Thyroid gland (tissue), 4 donors: ENCODE data around the gene UNC13D.

ENCODE experiments used
- POLR2A ChIP-seq, 2 donors: fragments of 450-650 bp; IDR thresholded peaks; one replicate each; pipeline ENCODE4 v1.6.1; 2017; ENCODE audit warnings: antibody characterized with exemption in 2 of 2, mild to moderate bottlenecking in 2 of 2, moderate library complexity in 1 of 2
- TF ChIP-seq, protein P1 (sequence below), 6 experiments: fragments of 200-600 bp in 3 of 6; fragments of 450-650 bp in 3 of 6; sonication (generic) in 3 of 6; IDR thresholded peaks; one replicate each; pipeline ENCODE4 v1.5.1; 2016 to 2019; ENCODE audit warnings: antibody characterized with exemption in 6 of 6, mild to moderate bottlenecking in 2 of 6, inconsistent platforms in 1 of 6, moderate library complexity in 1 of 6

DNA sequence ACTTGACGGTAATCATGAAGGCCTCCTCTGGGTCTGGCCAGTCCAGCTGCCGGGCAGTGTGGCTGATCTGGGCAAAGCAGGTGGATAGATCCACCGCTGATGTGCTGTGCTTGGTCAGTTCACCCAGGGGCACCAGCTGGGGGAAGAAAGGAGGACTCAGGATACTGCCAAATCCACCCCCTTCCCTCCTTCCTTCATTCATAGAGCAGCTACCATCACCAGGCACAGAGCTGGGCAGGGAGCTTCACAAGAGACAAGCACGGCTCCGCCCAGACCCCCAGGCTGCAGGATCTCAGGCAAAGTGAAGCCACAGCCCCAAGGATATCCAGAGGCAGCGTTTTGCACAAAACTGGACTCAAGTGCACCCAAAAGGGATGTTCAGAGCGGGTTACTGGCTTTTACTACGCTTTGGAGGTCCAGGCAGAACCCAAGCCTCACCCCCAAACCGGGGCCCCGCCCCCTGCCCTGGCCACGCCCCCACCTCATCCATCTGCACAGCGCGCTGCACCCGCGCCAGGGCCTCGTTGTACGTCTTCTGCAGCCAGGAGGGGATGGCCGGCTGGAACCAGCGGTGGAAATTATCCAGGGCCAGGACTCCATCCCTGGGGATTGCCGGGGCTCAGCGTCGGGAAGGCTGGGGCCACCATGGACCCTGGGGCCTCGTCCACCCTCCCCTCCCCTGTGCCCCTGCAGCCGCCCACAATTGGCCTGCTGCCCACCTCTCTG lies 9.1 kb downstream of the UNC13D start:
- TF ChIP-seq, protein P1, sequence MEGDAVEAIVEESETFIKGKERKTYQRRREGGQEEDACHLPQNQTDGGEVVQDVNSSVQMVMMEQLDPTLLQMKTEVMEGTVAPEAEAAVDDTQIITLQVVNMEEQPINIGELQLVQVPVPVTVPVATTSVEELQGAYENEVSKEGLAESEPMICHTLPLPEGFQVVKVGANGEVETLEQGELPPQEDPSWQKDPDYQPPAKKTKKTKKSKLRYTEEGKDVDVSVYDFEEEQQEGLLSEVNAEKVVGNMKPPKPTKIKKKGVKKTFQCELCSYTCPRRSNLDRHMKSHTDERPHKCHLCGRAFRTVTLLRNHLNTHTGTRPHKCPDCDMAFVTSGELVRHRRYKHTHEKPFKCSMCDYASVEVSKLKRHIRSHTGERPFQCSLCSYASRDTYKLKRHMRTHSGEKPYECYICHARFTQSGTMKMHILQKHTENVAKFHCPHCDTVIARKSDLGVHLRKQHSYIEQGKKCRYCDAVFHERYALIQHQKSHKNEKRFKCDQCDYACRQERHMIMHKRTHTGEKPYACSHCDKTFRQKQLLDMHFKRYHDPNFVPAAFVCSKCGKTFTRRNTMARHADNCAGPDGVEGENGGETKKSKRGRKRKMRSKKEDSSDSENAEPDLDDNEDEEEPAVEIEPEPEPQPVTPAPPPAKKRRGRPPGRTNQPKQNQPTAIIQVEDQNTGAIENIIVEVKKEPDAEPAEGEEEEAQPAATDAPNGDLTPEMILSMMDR (IDR thresholded peaks at IDR 0.05), result no peak
- no peak for TF ChIP-seq POLR2A (IDR thresholded peaks at IDR 0.05)
